LNCaP clone FGC (cell line): ENCODE results near the gene BCKDK.

Experiments used
- DNase-seq: peaks from one replicate; pipeline ENCODE4 v3.0.0-alpha.2; 2011; ENCODE audit warnings: low read depth
- H3K4me3 ChIP-seq: 2 replicates; pipeline ENCODE4 v1.5.1; 2011; ENCODE audit warnings: mild to moderate bottlenecking, low read depth, low read length, control low read depth
- TF ChIP-seq, protein P1 (sequence below): IDR thresholded peaks from 2 replicates; pipeline ENCODE4 v1.5.1; 2012; ENCODE audit warnings: mild to moderate bottlenecking; ENCODE audit not compliant: control insufficient read depth, insufficient read depth; ENCODE audit errors: extremely low read depth

Gene BCKDK

DNA sequence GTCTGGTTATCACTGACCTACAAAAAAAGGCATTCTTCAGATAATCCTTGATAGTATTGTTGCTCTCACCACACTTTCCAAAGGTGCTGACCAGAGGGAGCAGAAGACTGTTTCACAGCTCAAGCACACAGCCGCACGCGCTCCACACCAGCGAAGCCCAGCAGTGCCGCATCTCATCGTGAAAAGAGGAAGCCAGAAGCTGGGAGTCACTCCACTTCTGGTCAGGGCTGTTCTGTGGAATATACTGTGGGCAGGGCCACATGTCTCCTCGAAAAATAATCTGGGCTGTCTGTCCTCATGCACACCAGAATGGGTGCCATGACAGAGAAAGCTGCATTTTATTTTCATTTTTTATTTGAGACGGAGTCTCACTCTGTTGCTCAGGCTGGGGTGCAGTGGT, 49.0 kb downstream of the BCKDK start:
- TF ChIP-seq, protein P1, sequence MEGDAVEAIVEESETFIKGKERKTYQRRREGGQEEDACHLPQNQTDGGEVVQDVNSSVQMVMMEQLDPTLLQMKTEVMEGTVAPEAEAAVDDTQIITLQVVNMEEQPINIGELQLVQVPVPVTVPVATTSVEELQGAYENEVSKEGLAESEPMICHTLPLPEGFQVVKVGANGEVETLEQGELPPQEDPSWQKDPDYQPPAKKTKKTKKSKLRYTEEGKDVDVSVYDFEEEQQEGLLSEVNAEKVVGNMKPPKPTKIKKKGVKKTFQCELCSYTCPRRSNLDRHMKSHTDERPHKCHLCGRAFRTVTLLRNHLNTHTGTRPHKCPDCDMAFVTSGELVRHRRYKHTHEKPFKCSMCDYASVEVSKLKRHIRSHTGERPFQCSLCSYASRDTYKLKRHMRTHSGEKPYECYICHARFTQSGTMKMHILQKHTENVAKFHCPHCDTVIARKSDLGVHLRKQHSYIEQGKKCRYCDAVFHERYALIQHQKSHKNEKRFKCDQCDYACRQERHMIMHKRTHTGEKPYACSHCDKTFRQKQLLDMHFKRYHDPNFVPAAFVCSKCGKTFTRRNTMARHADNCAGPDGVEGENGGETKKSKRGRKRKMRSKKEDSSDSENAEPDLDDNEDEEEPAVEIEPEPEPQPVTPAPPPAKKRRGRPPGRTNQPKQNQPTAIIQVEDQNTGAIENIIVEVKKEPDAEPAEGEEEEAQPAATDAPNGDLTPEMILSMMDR: no peak
- no peak for DNase-seq
- H3K4me3 ChIP-seq: no peak overlapping the region
